Activated CD4-positive, alpha-beta T cell treated with anti-CD3 and anti-CD28 coated beads, Interleukin-2, amount 10 ng/mL, durations not matched to agents 7 days and 5 days (primary cell): Measurements from ENCODE around the gene PRKX. TPM values are rescaled to one million over a fixed set of nuclear protein-coding genes. Genes with fewer than 3 reads are reported as not detected.
"Not testable (repeated sequence)": the region's sequence is repeated elsewhere in the genome, so short reads cannot be mapped to it uniquely, and the experiment has no call there.

Source experiments
- CTCF ChIA-PET: fragments of 350-600 bp; sonication (Branson Sonifier 250); formaldehyde crosslinking; loops from one replicate; lab custom pipeline; 2021; ENCODE audit warnings: antibody characterized with exemption; lab: Charles Lee
- POLR2A ChIA-PET: fragments of 350-600 bp; sonication (Branson Sonifier 250); formaldehyde crosslinking; loops from one replicate; lab custom pipeline; 2021; ENCODE audit warnings: antibody characterized with exemption; lab: Charles Lee
- DNase-seq: peaks from one replicate; pipeline ENCODE4 v3.0.0-alpha.2; 2020
- H3K27ac Mint-ChIP-seq: one replicate; pipeline ENCODE4 v1.8.0; 2021; ENCODE audit warnings: mild to moderate bottlenecking, moderate library complexity, mixed read lengths
- H3K27me3 Mint-ChIP-seq: one replicate; pipeline ENCODE4 v1.8.0; 2021; ENCODE audit warnings: mixed read lengths
- H3K36me3 Mint-ChIP-seq: one replicate; pipeline ENCODE4 v1.8.0; 2021; ENCODE audit warnings: low read depth, mixed read lengths
- H3K4me1 Mint-ChIP-seq: one replicate; pipeline ENCODE4 v1.8.0; 2021; ENCODE audit warnings: mixed read lengths
- H3K4me3 Mint-ChIP-seq: one replicate; pipeline ENCODE4 v1.8.0; 2021; ENCODE audit warnings: mild to moderate bottlenecking, moderate library complexity, mixed read lengths
- H3K9me3 Mint-ChIP-seq: one replicate; pipeline ENCODE4 v1.8.0; 2021; ENCODE audit warnings: mixed read lengths
- total RNA-seq, 2 experiments: library from RNA; stranded (reverse); gene quantifications; one replicate each; pipeline ENCODE4 v1.2.3, GENCODE V29; 2021

Gene PRKX
- total RNA-seq, 2 experiments from 2014 or later = 62.7 to 68.2 TPM

GRCh38 chrX:3584415-3584996 lies 128.9 kb downstream of the PRKX start:
- Mint-ChIP-seq H3K36me3 (no peaks in the 10 kb centered on the region), H3K27me3 (no peaks in the 10 kb centered on the region), H3K4me3 (no peak overlapping the region), H3K9me3 (no peaks in the 10 kb centered on the region), H3K4me1 (peaks cover 23% of the 10 kb centered on the region), H3K27ac (no peak overlapping the region)
- ChIA-PET POLR2A (no interaction called here), CTCF (no interaction called here)
- DNase-seq = no peak

- ChIA-PET CTCF (no interaction called here), POLR2A (no interaction called here)
- Mint-ChIP-seq H3K36me3 (no peaks in the 10 kb centered on the region), H3K4me3 (no peak overlapping the region), H3K4me1 (peaks cover 19% of the 10 kb centered on the region), H3K27ac (no peak overlapping the region), H3K27me3 (no peaks in the 10 kb centered on the region), H3K9me3 (no peaks in the 10 kb centered on the region)
- DNase-seq = no peak
Observed at GRCh38 chrX:3582451-3582850, 131.0 kb downstream of the PRKX start.

GRCh38 chrX:3581609-3582108 lies 131.8 kb downstream of the PRKX start:
- Mint-ChIP-seq H3K36me3 (no peaks in the 10 kb centered on the region), H3K27me3 (no peaks in the 10 kb centered on the region), H3K4me3 (no peak overlapping the region), H3K4me1 (peaks cover 18% of the 10 kb centered on the region), H3K9me3 (no peaks in the 10 kb centered on the region), H3K27ac (no peak overlapping the region)
- ChIA-PET POLR2A (no interaction called here), CTCF (no interaction called here)
- DNase-seq = no peak

- ChIA-PET POLR2A (no interaction called here), CTCF (no interaction called here)
- no peak for DNase-seq
- no peaks in the 10 kb centered on the region for H3K27me3 Mint-ChIP-seq
- no peak overlapping the region for H3K4me3 Mint-ChIP-seq
- H3K27ac Mint-ChIP-seq = no peak overlapping the region
- H3K4me1 Mint-ChIP-seq = no peaks in the 10 kb centered on the region
- no peaks in the 10 kb centered on the region for H3K36me3 Mint-ChIP-seq
- H3K9me3 Mint-ChIP-seq = no peaks in the 10 kb centered on the region
Observed at GRCh38 chrX:3577551-3577950, 135.9 kb downstream of the PRKX start.

GRCh38 chrX:3576886-3577501 lies 136.5 kb downstream of the PRKX start:
- H3K4me3 Mint-ChIP-seq = no peak overlapping the region
- H3K27ac Mint-ChIP-seq = no peak overlapping the region
- ChIA-PET CTCF (no interaction called here), POLR2A (no interaction called here)
- DNase-seq = no peak
- H3K9me3 Mint-ChIP-seq = no peaks in the 10 kb centered on the region
- H3K27me3 Mint-ChIP-seq = no peaks in the 10 kb centered on the region
- no peaks in the 10 kb centered on the region for H3K4me1 Mint-ChIP-seq
- H3K36me3 Mint-ChIP-seq = no peaks in the 10 kb centered on the region

- no peak for DNase-seq
- H3K4me3 Mint-ChIP-seq = no peak overlapping the region
- no peak overlapping the region for H3K27ac Mint-ChIP-seq
- H3K27me3 Mint-ChIP-seq = no peaks in the 10 kb centered on the region
- H3K4me1 Mint-ChIP-seq = no peaks in the 10 kb centered on the region
- no peaks in the 10 kb centered on the region for H3K9me3 Mint-ChIP-seq
- ChIA-PET POLR2A (no interaction called here), CTCF (no interaction called here)
- no peaks in the 10 kb centered on the region for H3K36me3 Mint-ChIP-seq
Observed at GRCh38 chrX:3567686-3568085, 145.8 kb downstream of the PRKX start.

GRCh38 chrX:3563451-3563850 lies 150.0 kb downstream of the PRKX start:
- H3K9me3 Mint-ChIP-seq = peaks cover 3% of the 10 kb centered on the region
- H3K27ac Mint-ChIP-seq = no peak overlapping the region
- no peaks in the 10 kb centered on the region for H3K4me1 Mint-ChIP-seq
- POLR2A ChIA-PET = no interaction called here
- H3K27me3 Mint-ChIP-seq = no peaks in the 10 kb centered on the region
- no peaks in the 10 kb centered on the region for H3K36me3 Mint-ChIP-seq
- CTCF ChIA-PET = no interaction called here
- no peak overlapping the region for H3K4me3 Mint-ChIP-seq
- no peak for DNase-seq

GRCh38 chrX:3560010-3560409 lies 153.4 kb downstream of the PRKX start:
- H3K27ac Mint-ChIP-seq, H3K9me3 Mint-ChIP-seq, POLR2A ChIA-PET, H3K27me3 Mint-ChIP-seq, H3K36me3 Mint-ChIP-seq, H3K4me3 Mint-ChIP-seq, DNase-seq, CTCF ChIA-PET, H3K4me1 Mint-ChIP-seq: not testable (repeated sequence)
